Endothelial cell of umbilical vein (primary cell): ENCODE measurements around the gene RNU2-63P. TPM values are rescaled to one million over a fixed set of nuclear protein-coding genes. Genes with fewer than 3 reads are reported as not detected.

Source experiments
- BruUV-seq: library from RNA; stranded (reverse); fragments of 400-500 nt; replicated peaks from 2 replicates; lab custom pipeline; 2021; lab: Mats Ljungman, UMichigan
- CTCF ChIA-PET: fragments of 300-600, 350-600 bp; sonication (Branson Sonifier 250); formaldehyde crosslinking; loops from one replicate; lab custom pipeline; 2021; ENCODE audit warnings: antibody characterized with exemption, inconsistent platforms; lab: Charles Lee
- POLR2A ChIA-PET: fragments of 300-600, 350-600 bp; sonication (Branson Sonifier 250); formaldehyde crosslinking; loops from one replicate; lab custom pipeline; 2021; ENCODE audit warnings: antibody characterized with exemption, inconsistent platforms; lab: Charles Lee
- DNase-seq: peaks from one replicate; pipeline ENCODE4 v3.0.0-alpha.2; 2011; ENCODE audit warnings: low read depth, low spot score
- FAIRE-seq: peaks from 2 replicates; lab custom pipeline; 2011; peaks lifted over from hg19 to GRCh38; lab: Jason Lieb, UNC
- H2AFZ ChIP-seq: 2 replicates; pipeline ENCODE4 v1.6.0; 2012; ENCODE audit warnings: low read depth, low read length, control low read depth, inconsistent platforms
- H3K27ac ChIP-seq: 2 replicates; pipeline ENCODE4 v1.5.1; 2011; ENCODE audit warnings: low read depth, mild to moderate bottlenecking, control low read depth, low read length, moderate library complexity; ENCODE audit not compliant: insufficient read depth
- H3K27me3 ChIP-seq, 2 experiments: 2 replicates each; pipeline versions ENCODE4 v1.6.0 to v1.6.1; 2011; ENCODE audit warnings: low read length in 2 of 2, mixed read lengths in 1 of 2; ENCODE audit not compliant: control insufficient read depth in 2 of 2, insufficient read depth in 2 of 2
- H3K36me3 ChIP-seq, 2 experiments: 2 replicates in 1 of 2; 3 replicates in 1 of 2; pipeline ENCODE4 v1.5.1; 2011; ENCODE audit warnings: low read length in 2 of 2, mild to moderate bottlenecking in 1 of 2, moderate library complexity in 1 of 2; ENCODE audit not compliant: control insufficient read depth in 2 of 2, insufficient read depth in 2 of 2; ENCODE audit errors: extremely low read depth in 1 of 2
- H3K4me1 ChIP-seq: 3 replicates; pipeline ENCODE4 v1.5.1; 2011; ENCODE audit warnings: mild to moderate bottlenecking, low read length; ENCODE audit not compliant: control insufficient read depth, insufficient read depth; ENCODE audit errors: extremely low read depth
- H3K4me2 ChIP-seq: 2 replicates; pipeline ENCODE4 v1.6.1; 2011; ENCODE audit warnings: low read length, control low read depth, mixed read lengths; ENCODE audit not compliant: insufficient read depth
- H3K4me3 ChIP-seq, 3 experiments: fragments of 200-600 bp in 1 of 3; sonication (generic), shearing (Covaris generic) in 1 of 3; replicated peaks in 1 of 3; 2 replicates each; pipeline ENCODE4 v1.5.1; 2011 to 2016; ENCODE audit warnings: control low read depth in 3 of 3, low read length in 3 of 3, mild to moderate bottlenecking in 2 of 3, inconsistent platforms in 1 of 3, low read depth in 1 of 3, moderate library complexity in 1 of 3; ENCODE audit not compliant: insufficient read depth in 1 of 3
- H3K79me2 ChIP-seq: 2 replicates; pipeline ENCODE4 v1.6.0; 2012; ENCODE audit warnings: low read length, inconsistent platforms; ENCODE audit not compliant: control insufficient read depth, insufficient read depth
- H3K9ac ChIP-seq: replicated peaks from 2 replicates; pipeline ENCODE3; 2011; ENCODE audit warnings: low read length, control low read depth; ENCODE audit not compliant: insufficient read depth; ENCODE audit errors: extremely low read depth
- H3K9me1 ChIP-seq: replicated peaks from 3 replicates; pipeline ENCODE4 v1.6.0; 2011; ENCODE audit warnings: mild to moderate bottlenecking, low read length; ENCODE audit not compliant: control insufficient read depth, insufficient read depth; ENCODE audit errors: extremely low read depth
- H3K9me3 ChIP-seq: replicated peaks from 2 replicates; pipeline ENCODE4 v1.5.1; 2012; ENCODE audit warnings: low read length, inconsistent platforms; ENCODE audit not compliant: control insufficient read depth, insufficient read depth
- H4K20me1 ChIP-seq: replicated peaks from 2 replicates; pipeline ENCODE3; 2011; ENCODE audit warnings: mild to moderate bottlenecking, low read length; ENCODE audit not compliant: control insufficient read depth, insufficient read depth; ENCODE audit errors: extremely low read depth
- CTCF ChIP-seq, 2 donors: IDR thresholded peaks; 1 replicate in 1 of 2; 2 replicates in 1 of 2; pipeline ENCODE4 v1.5.1; 2011; ENCODE audit warnings: low read length in 2 of 2, mild to moderate bottlenecking in 2 of 2, moderate library complexity in 2 of 2, control low read depth in 1 of 2, inconsistent platforms in 1 of 2, low read depth in 1 of 2; ENCODE audit not compliant: insufficient read depth in 1 of 2; ENCODE audit errors: extremely low read depth in 1 of 2
- EZH2 ChIP-seq: IDR thresholded peaks from 2 replicates; pipeline ENCODE4 v1.6.1; 2012; ENCODE audit warnings: borderline replicate concordance, low read depth, mild to moderate bottlenecking, moderate library complexity, low read length, inconsistent platforms; ENCODE audit not compliant: severe bottlenecking
- FOS ChIP-seq: IDR thresholded peaks from 2 replicates; pipeline ENCODE4 v1.6.1; 2011; ENCODE audit warnings: mild to moderate bottlenecking, low read length, moderate library complexity, borderline replicate concordance; ENCODE audit not compliant: insufficient read depth
- GATA2 ChIP-seq: IDR thresholded peaks from 2 replicates; pipeline ENCODE4 v1.7.0; 2011; ENCODE audit warnings: low read depth, mild to moderate bottlenecking, moderate library complexity, mixed read lengths, low read length; ENCODE audit not compliant: insufficient read length, insufficient read depth
- JUN ChIP-seq: IDR thresholded peaks from 2 replicates; pipeline ENCODE4 v1.6.1; 2011; ENCODE audit warnings: borderline replicate concordance, low read depth; ENCODE audit not compliant: insufficient read length, insufficient read depth
- MYC ChIP-seq: IDR thresholded peaks from one replicate; pipeline ENCODE4 v1.6.1; 2011; ENCODE audit warnings: mild to moderate bottlenecking, low read depth, low read length
- POLR2A ChIP-seq: IDR thresholded peaks from 2 replicates; pipeline ENCODE4 v1.6.1; 2012; ENCODE audit warnings: low read depth, mild to moderate bottlenecking, control low read depth, low read length
- POLR2AphosphoS5 ChIP-seq: IDR thresholded peaks from 2 replicates; pipeline ENCODE4 v1.6.1; 2012; ENCODE audit warnings: low read depth, mild to moderate bottlenecking, control low read depth, low read length, moderate library complexity; ENCODE audit not compliant: insufficient read depth
- dilution Hi-C: fragments of 300-500 bp; cut with MboI; formaldehyde crosslinking; loops from one replicate; pipeline ENCODE4 v1.15.0; 2019; ENCODE audit warnings: low sequenced_read_pairs; ENCODE audit not compliant: extremely low pct_ligation_motif_present
- intact Hi-C: fragments of 100-400 bp; cut with micrococcal nuclease; formaldehyde crosslinking; loops from one replicate; pipeline ENCODE4 v1.10.0; 2022
- polyA plus RNA-seq, 4 experiments: library from polyadenylated mRNA; depleted of rRNA in 3 of 4; stranded (reverse) in 3 of 4; unstranded in 1 of 4; fragments of >200 nt; gene quantifications; 2 replicates each; pipeline versions ENCODE4 v1.2.1 to v1.2.3, GENCODE V29; 2011 to 2012; ENCODE audit warnings: missing spikeins in 1 of 4
- total RNA-seq: library from RNA; stranded (reverse); gene quantifications from 2 replicates; pipeline ENCODE4 v1.2.3, GENCODE V29; 2021
- TF ChIP-seq, protein P1 (sequence below): IDR thresholded peaks from 2 replicates; pipeline ENCODE4 v1.6.1; 2011; ENCODE audit not compliant: insufficient read depth, insufficient read length

RNU2-63P gene
- total and polyA plus RNA-seq, 2 donors (not counting 3 experiments of a cell fraction or from before 2014, with no cell fraction given), result not detected

GRCh38 chr2:88010136-88010535 is 6.2 kb downstream of the RNU2-63P start:
- FAIRE-seq (no peak), DNase-seq (no peak)
- no TSS peak for BruUV-seq
- CTCF ChIA-PET, result interaction anchor here (1.0 to 1.8 kb wide), 5 partner anchors 8 to 149 kb away, joined by 3 to 8 read pairs (median 6); no protein-coding TSS in a partner anchor
- H3K9me3 ChIP-seq, result no peaks in the 10 kb centered on the region
- TF ChIP-seq JUN, result no peak
- no peak overlapping the region for H3K27ac ChIP-seq
- no peaks in the 10 kb centered on the region for H3K79me2 ChIP-seq
- H3K9ac ChIP-seq, result no peak overlapping the region
- no peaks in the 10 kb centered on the region for H3K9me1 ChIP-seq
- H2AFZ ChIP-seq, result no peak overlapping the region
- no peaks in the 10 kb centered on the region for H3K36me3 ChIP-seq
- H3K4me2 ChIP-seq, result no peak overlapping the region
- H3K27me3 ChIP-seq, result peaks cover 0 to 4% of the 10 kb centered on the region in 2 experiments
- H3K4me1 ChIP-seq, result no peaks in the 10 kb centered on the region
- POLR2A ChIA-PET, result no interaction called here
- H4K20me1 ChIP-seq, result no peaks in the 10 kb centered on the region
- intact Hi-C loops (no loop called here), dilution Hi-C loops (no loop called here)
- no peak overlapping the region for H3K4me3 ChIP-seq

DNA sequence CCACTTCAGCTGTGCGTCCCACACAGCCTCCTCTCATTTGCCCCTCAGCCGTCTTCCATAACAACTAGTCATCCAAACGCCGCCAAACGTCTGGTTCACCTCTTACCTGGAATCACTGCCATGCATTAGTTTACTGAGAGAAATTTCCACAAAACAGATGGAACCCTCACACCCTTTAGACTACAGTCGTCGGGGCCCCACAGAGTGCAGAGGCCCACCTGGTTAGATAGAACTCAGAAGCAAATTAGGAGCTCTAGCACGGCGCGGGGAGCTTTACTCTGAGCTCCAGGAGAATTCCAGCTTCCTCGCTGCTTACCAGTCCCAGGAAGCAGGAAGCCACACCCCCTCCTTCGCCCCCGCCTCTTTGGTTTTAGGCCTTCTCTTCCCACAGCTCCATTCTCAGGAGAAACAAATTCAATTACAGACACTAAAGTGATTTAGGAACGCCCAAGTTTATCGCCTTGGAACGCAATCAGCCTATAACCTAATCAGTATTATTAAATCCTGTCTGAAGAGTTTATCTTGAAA is 9.4 kb downstream of the RNU2-63P start:
- POLR2A ChIA-PET, result no interaction called here

More for the DNA sequence above, 9.4 kb downstream of the RNU2-63P start:
- CTCF ChIA-PET, result no interaction called here
- Histone ChIP-seq H3K4me2 (no peak overlapping the region), H3K9me3 (no peaks in the 10 kb centered on the region), H3K4me3 (no peak overlapping the region), H3K9ac (no peak overlapping the region), H3K79me2 (no peaks in the 10 kb centered on the region), H3K36me3 (no peaks in the 10 kb centered on the region), H3K9me1 (no peaks in the 10 kb centered on the region), H2AFZ (no peak overlapping the region), H3K27ac (no peak overlapping the region), H4K20me1 (no peaks in the 10 kb centered on the region), H3K27me3 (peaks cover 4 to 12% of the 10 kb centered on the region in 2 experiments), H3K4me1 (no peaks in the 10 kb centered on the region)
- no peak for TF ChIP-seq POLR2A
- no peak for TF ChIP-seq EZH2
- no peak for TF ChIP-seq CTCF (IDR thresholded peaks at IDR 0.05; ENCODE audit: extremely low read depth in 1 of 2, insufficient read depth in 1 of 2, low read depth in 1 of 2, low read length in 2 of 2)
- no peak for TF ChIP-seq FOS
- no peak for TF ChIP-seq MYC
- TF ChIP-seq POLR2AphosphoS5, result no peak
- no peak for TF ChIP-seq GATA2
- no peak for TF ChIP-seq JUN
- TF ChIP-seq, protein P1, sequence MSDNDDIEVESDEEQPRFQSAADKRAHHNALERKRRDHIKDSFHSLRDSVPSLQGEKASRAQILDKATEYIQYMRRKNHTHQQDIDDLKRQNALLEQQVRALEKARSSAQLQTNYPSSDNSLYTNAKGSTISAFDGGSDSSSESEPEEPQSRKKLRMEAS, result no peak
- dilution Hi-C loops, result no loop called here
- FAIRE-seq (no peak), DNase-seq (no peak)
- BruUV-seq, result no TSS peak
- intact Hi-C loops, result no loop called here
